K562 (cell line): ENCODE results near the gene MARCHF3. TPM values are rescaled to one million over a fixed set of nuclear protein-coding genes. Genes with fewer than 3 reads are reported as not detected.
"Not testable (repeated sequence)": the region's sequence is repeated elsewhere in the genome, so short reads cannot be mapped to it uniquely, and the experiment has no call there.

Experiments used
- ATAC-seq: fragments of 200-7000 bp; cut with Tn5 transposase; 3 replicates; pipeline ENCODE4 v1.9.1; 2020; ENCODE audit warnings: moderate library complexity
- BruUV-seq: library from RNA; stranded (reverse); fragments of 400-500 nt; replicated peaks from 2 replicates; lab custom pipeline; 2021; lab: Mats Ljungman, UMichigan
- CTCF ChIA-PET: fragments of 300-600 bp; formaldehyde crosslinking; extraction: SDS; loops from one replicate; lab custom pipeline; 2021; ENCODE audit warnings: low intra/inter-chr PET ratio; lab: Yijun Ruan, JAX
- POLR2A ChIA-PET: fragments of 300-600, 350-650 bp; sonication (Branson Sonifier 250); formaldehyde crosslinking; extraction: SDS; loops from one replicate; lab custom pipeline; 2021; ENCODE audit warnings: antibody characterized with exemption, inconsistent platforms; lab: Yijun Ruan, JAX
- DNase-seq, 4 experiments: peaks; one replicate each; pipeline versions ENCODE4 v3.0.0 to v3.0.0-alpha.2; 2011 to 2018; ENCODE audit warnings: low spot score in 3 of 4, mixed read lengths in 3 of 4; ENCODE audit errors: extremely low read depth in 1 of 4
- FAIRE-seq: peaks from 2 replicates; lab custom pipeline; 2011; peaks lifted over from hg19 to GRCh38; lab: Jason Lieb, UNC
- H2AFZ ChIP-seq: 2 replicates; pipeline ENCODE4 v1.6.0; 2011; ENCODE audit warnings: low read depth, low read length, control low read depth, inconsistent platforms
- H3K27ac ChIP-seq: fragments of 200-600 bp; 3 replicates; pipeline ENCODE4 v1.8.0; 2011; ENCODE audit warnings: low read depth, mild to moderate bottlenecking, control low read depth, inconsistent platforms, low read length, moderate library complexity, mixed read lengths; ENCODE audit errors: extremely low read depth
- H3K27me3 ChIP-seq, 2 experiments: fragments of 300-600 bp in 1 of 2; 2 replicates in 1 of 2; 3 replicates in 1 of 2; pipeline versions ENCODE4 v1.6.0 to v1.8.0; 2011; ENCODE audit warnings: inconsistent platforms in 2 of 2, low read length in 2 of 2, mild to moderate bottlenecking in 1 of 2, mixed read lengths in 1 of 2, moderate library complexity in 1 of 2; ENCODE audit not compliant: control insufficient read depth in 2 of 2, insufficient read depth in 2 of 2
- H3K36me3 ChIP-seq: fragments of 300-600 bp; 3 replicates; pipeline ENCODE4 v1.8.0; 2011; ENCODE audit warnings: mild to moderate bottlenecking, low read length, inconsistent platforms; ENCODE audit not compliant: control insufficient read depth, insufficient read depth
- H3K4me1 ChIP-seq, 2 experiments: fragments of 200-600 bp in 1 of 2; replicated peaks in 1 of 2; 2 replicates in 1 of 2; 3 replicates in 1 of 2; pipeline versions ENCODE4 v1.5.1 to v1.8.0; 2011; ENCODE audit warnings: inconsistent platforms in 2 of 2, low read length in 2 of 2, mild to moderate bottlenecking in 1 of 2, mixed read lengths in 1 of 2, moderate library complexity in 1 of 2; ENCODE audit not compliant: control insufficient read depth in 2 of 2, insufficient read depth in 2 of 2
- H3K4me2 ChIP-seq: 2 replicates; pipeline ENCODE4 v1.6.1; 2011; ENCODE audit warnings: low read length, control low read depth, inconsistent platforms, mixed read lengths; ENCODE audit not compliant: insufficient read depth
- H3K4me3 ChIP-seq: fragments of 200-600 bp; sonication (generic), shearing (Covaris generic); 2 replicates; pipeline ENCODE4 v1.5.1; 2016; ENCODE audit warnings: control low read depth, inconsistent platforms
- H3K79me2 ChIP-seq: fragments of 200-600 bp; 3 replicates; pipeline ENCODE4 v1.8.0; 2011; ENCODE audit warnings: low read length, inconsistent platforms; ENCODE audit not compliant: control insufficient read depth, insufficient read depth
- H3K9ac ChIP-seq, 2 experiments: 2 replicates each; pipeline versions ENCODE4 v1.6.0 to v1.6.1; 2011; ENCODE audit warnings: low read depth in 2 of 2, low read length in 2 of 2, control low read depth in 1 of 2, inconsistent platforms in 1 of 2, mild to moderate bottlenecking in 1 of 2, mixed read lengths in 1 of 2; ENCODE audit not compliant: insufficient read depth in 1 of 2
- H3K9me1 ChIP-seq: one replicate; pipeline ENCODE4 v1.6.0; 2011; ENCODE audit warnings: inconsistent platforms, mild to moderate bottlenecking, low read length, moderate library complexity; ENCODE audit not compliant: control insufficient read depth, insufficient read depth
- H3K9me3 ChIP-seq: replicated peaks from 2 replicates; pipeline ENCODE4 v1.5.1; 2011; ENCODE audit warnings: low read depth, low read length, inconsistent platforms; ENCODE audit not compliant: control insufficient read depth, insufficient read depth
- H4K20me1 ChIP-seq: replicated peaks from 2 replicates; pipeline ENCODE4 v1.6.1; 2011; ENCODE audit warnings: low read length, inconsistent platforms, mixed read lengths; ENCODE audit not compliant: control insufficient read depth, insufficient read depth
- RAD51 ChIP-seq: fragments of 450-650 bp; IDR thresholded peaks from 2 replicates; pipeline ENCODE4 v1.7.1; 2016; ENCODE audit warnings: low read depth, mild to moderate bottlenecking, borderline replicate concordance
- WGBS: fragments of 100-300 bp; shearing (Covaris generic); methylation state at CpG from one replicate; pipeline ENCODE4 v1.1.6; 2016; ENCODE audit warnings: low coverage, mixed read lengths; ENCODE audit not compliant: insufficient coverage; ENCODE audit errors: missing lambda C conversion rate; 5-methylcytosine and 5-hydroxymethylcytosine counted together
- in situ Hi-C: fragments of 300-500 bp; cut with MboI; formaldehyde crosslinking; loops from 4 replicates; pipeline ENCODE4 v1.15.0; 2018; ENCODE audit warnings: inconsistent platforms, mixed read lengths
- intact Hi-C: fragments of 100-400 bp; cut with micrococcal nuclease; formaldehyde crosslinking; loops from 2 replicates; pipeline ENCODE4 v1.14.2; 2022
- polyA plus RNA-seq, 8 experiments: library from polyadenylated mRNA; depleted of rRNA in 4 of 8; stranded (reverse) in 5 of 8; unstranded in 3 of 8; fragments of >200 nt; fragmentation: Nextera tagmentation in 2 of 8; fragmentation: Illumina TruSeq in 1 of 8; extraction: Ambion mirVana in 2 of 8; extraction: Trizol in 1 of 8; gene quantifications; 2 replicates each; pipeline versions ENCODE4 v1.2.1 to v1.2.3, GENCODE V29; 2011 to 2014; ENCODE audit warnings: inconsistent platforms in 1 of 8, missing spikeins in 1 of 8
- total RNA-seq, 7 experiments: library from RNA; depleted of rRNA in 6 of 7; stranded (reverse); fragments of >200 nt in 6 of 7; fragmentation: Illumina TruSeq in 2 of 7; extraction: Trizol in 2 of 7; gene quantifications; 2 replicates each; pipeline versions ENCODE4 v1.2.1 to v1.2.3, GENCODE V29; 2011 to 2021; ENCODE audit warnings: low replicate concordance in 1 of 7
- TF ChIP-seq, protein P1 (sequence below): fragments of 450-650 bp; formaldehyde crosslinking; IDR thresholded peaks from 2 replicates; pipeline ENCODE4 v1.4.0; 2020; ENCODE audit warnings: mild to moderate bottlenecking, mixed read lengths
- TF ChIP-seq, protein P2 (sequence below): sonication (generic); formaldehyde crosslinking; IDR thresholded peaks from 2 replicates; pipeline ENCODE4 v1.5.0; 2020; ENCODE audit warnings: missing genetic modification reagents

MARCHF3 gene
- total and polyA plus RNA-seq, 9 of the 15 experiments (the other 6 are each of a cell fraction or from before 2014, with no cell fraction given) = 5.6 to 37.4 (median 16.5) TPM

DNA sequence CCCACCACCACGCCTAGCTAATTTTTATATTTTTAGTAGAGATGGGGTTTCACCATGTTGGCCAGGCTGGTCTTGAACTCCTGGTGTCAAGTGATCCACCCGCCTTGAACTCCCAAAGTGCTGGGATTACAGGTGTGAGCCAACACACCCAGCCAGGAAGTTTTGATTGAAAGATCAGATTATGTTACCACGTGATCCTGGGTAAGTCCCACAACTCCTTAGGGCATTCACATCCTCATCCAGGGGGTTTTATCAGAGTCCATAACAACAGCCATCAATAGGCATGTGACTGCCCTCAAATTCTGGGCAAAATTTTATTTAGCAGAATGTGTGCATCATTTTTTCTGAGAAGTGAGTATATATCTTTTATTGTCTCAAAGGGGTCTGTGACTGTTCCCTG, 25.1 kb downstream of the MARCHF3 start:
- H3K4me3 ChIP-seq, FAIRE-seq, ATAC-seq, H3K27ac ChIP-seq, DNase-seq, H3K36me3 ChIP-seq, CTCF ChIA-PET, intact Hi-C loops, H2AFZ ChIP-seq, H3K9ac ChIP-seq, H3K9me3 ChIP-seq, H3K4me2 ChIP-seq, H3K9me1 ChIP-seq, BruUV-seq, in situ Hi-C loops, H3K27me3 ChIP-seq, H4K20me1 ChIP-seq: not testable (repeated sequence)
- H3K4me1 ChIP-seq = peaks cover 0 to 21% of the 10 kb centered on the region in 2 experiments; a peak in 3 of 5 replicates
- POLR2A ChIA-PET = interaction anchor here (1.1 to 1.2 kb wide), 2 partner anchors 11 to 20 kb away, joined by 4 to 5 read pairs; no protein-coding TSS in a partner anchor
- TF ChIP-seq, protein P1, sequence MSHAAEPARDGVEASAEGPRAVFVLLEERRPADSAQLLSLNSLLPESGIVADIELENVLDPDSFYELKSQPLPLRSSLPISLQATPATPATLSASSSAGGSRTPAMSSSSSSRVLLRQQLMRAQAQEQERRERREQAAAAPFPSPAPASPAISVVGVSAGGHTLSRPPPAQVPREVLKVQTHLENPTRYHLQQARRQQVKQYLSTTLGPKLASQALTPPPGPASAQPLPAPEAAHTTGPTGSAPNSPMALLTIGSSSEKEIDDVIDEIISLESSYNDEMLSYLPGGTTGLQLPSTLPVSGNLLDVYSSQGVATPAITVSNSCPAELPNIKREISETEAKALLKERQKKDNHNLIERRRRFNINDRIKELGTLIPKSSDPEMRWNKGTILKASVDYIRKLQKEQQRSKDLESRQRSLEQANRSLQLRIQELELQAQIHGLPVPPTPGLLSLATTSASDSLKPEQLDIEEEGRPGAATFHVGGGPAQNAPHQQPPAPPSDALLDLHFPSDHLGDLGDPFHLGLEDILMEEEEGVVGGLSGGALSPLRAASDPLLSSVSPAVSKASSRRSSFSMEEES (CRISPR knock-in tag) = peak; percentile 80
- TF ChIP-seq RAD51 = peak; percentile 37; the same call in 1 of the 2 replicates
- TF ChIP-seq, protein P2, sequence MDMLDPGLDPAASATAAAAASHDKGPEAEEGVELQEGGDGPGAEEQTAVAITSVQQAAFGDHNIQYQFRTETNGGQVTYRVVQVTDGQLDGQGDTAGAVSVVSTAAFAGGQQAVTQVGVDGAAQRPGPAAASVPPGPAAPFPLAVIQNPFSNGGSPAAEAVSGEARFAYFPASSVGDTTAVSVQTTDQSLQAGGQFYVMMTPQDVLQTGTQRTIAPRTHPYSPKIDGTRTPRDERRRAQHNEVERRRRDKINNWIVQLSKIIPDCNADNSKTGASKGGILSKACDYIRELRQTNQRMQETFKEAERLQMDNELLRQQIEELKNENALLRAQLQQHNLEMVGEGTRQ (CRISPR knock-in tag) = peak; percentile 43; the same call in 1 of the 2 replicates
- H3K79me2 ChIP-seq = peaks cover 83% of the 10 kb centered on the region
- WGBS = 51% methylated on average over 3 of the region's 3 CpGs
